H1 (cell line): Measurements from ENCODE around the gene GALC. TPM values are rescaled to one million over a fixed set of nuclear protein-coding genes. Genes with fewer than 3 reads are reported as not detected.

Source experiments
- CTCF ChIA-PET: fragments of 300-600 bp; sonication (Branson Sonifier 250); formaldehyde crosslinking; loops from one replicate; lab custom pipeline; 2021; ENCODE audit not compliant: partially characterized antibody; lab: Charles Lee
- POLR2A ChIA-PET: fragments of 300-600 bp; sonication (Branson Sonifier 250); formaldehyde crosslinking; loops from one replicate; lab custom pipeline; 2021; ENCODE audit warnings: inconsistent platforms; ENCODE audit not compliant: partially characterized antibody; lab: Charles Lee
- DNase-seq, 2 experiments: peaks; one replicate each; pipeline versions ENCODE4 v3.0.0 to v3.0.0-alpha.2; 2010 to 2022; ENCODE audit warnings: low spot score in 2 of 2, low read depth in 1 of 2, mixed read lengths in 1 of 2
- FAIRE-seq: peaks from 2 replicates; lab custom pipeline; 2011; peaks lifted over from hg19 to GRCh38; lab: Jason Lieb, UNC
- H2AFZ ChIP-seq: 2 replicates; pipeline ENCODE4 v1.8.1; 2012; ENCODE audit warnings: low read length, inconsistent platforms
- H2AK5ac ChIP-seq: 2 replicates; pipeline ENCODE4 v1.6.1; 2013; ENCODE audit warnings: low read depth, low read length
- H2BK120ac ChIP-seq: replicated peaks from 2 replicates; pipeline ENCODE3; 2013; ENCODE audit warnings: low read depth, low read length, inconsistent platforms
- H2BK12ac ChIP-seq: 2 replicates; pipeline ENCODE4 v1.6.1; 2013; ENCODE audit warnings: low read depth, low read length
- H2BK15ac ChIP-seq: 2 replicates; pipeline ENCODE4 v1.6.1; 2013; ENCODE audit warnings: low read length
- H2BK20ac ChIP-seq: 2 replicates; pipeline ENCODE4 v1.6.1; 2013; ENCODE audit warnings: low read length
- H2BK5ac ChIP-seq: 2 replicates; pipeline ENCODE4 v1.6.1; 2013; ENCODE audit warnings: low read depth, low read length
- H3K14ac ChIP-seq: 2 replicates; pipeline ENCODE4 v1.6.1; 2013; ENCODE audit warnings: inconsistent platforms; ENCODE audit not compliant: insufficient read length
- H3K18ac ChIP-seq: 2 replicates; pipeline ENCODE4 v1.6.1; 2013; ENCODE audit warnings: low read length; ENCODE audit errors: extremely low read depth
- H3K23ac ChIP-seq: 2 replicates; pipeline ENCODE4 v1.6.1; 2013; ENCODE audit warnings: inconsistent platforms; ENCODE audit not compliant: insufficient read length
- H3K23me2 ChIP-seq: 2 replicates; pipeline ENCODE4 v1.6.1; 2013; ENCODE audit warnings: low read depth, low read length
- H3K27ac ChIP-seq: 2 replicates; pipeline ENCODE4 v1.6.1; 2011; ENCODE audit warnings: low read depth, low read length, inconsistent platforms
- H3K27me3 ChIP-seq, 4 experiments: replicated peaks in 1 of 4; 1 replicate in 1 of 4; 2 replicates in 3 of 4; pipeline versions ENCODE4 v1.6.1 to v1.8.1; 2011 to 2013; ENCODE audit warnings: low read length in 3 of 4, mild to moderate bottlenecking in 3 of 4, inconsistent platforms in 2 of 4, mixed read lengths in 2 of 4, moderate library complexity in 1 of 4; ENCODE audit not compliant: control insufficient read depth in 3 of 4, insufficient read depth in 3 of 4; ENCODE audit errors: extremely low read depth in 1 of 4
- H3K36me3 ChIP-seq, 4 experiments: 2 replicates each; pipeline versions ENCODE4 v1.6.1 to v1.8.1; 2011 to 2013; ENCODE audit warnings: mild to moderate bottlenecking in 4 of 4, low read length in 3 of 4, moderate library complexity in 2 of 4, control low read depth in 1 of 4, inconsistent platforms in 1 of 4; ENCODE audit not compliant: insufficient read depth in 4 of 4, control insufficient read depth in 2 of 4
- H3K4ac ChIP-seq: replicated peaks from 2 replicates; pipeline ENCODE3; 2013; ENCODE audit warnings: low read length, low read depth, mixed read lengths, inconsistent platforms; ENCODE audit not compliant: insufficient read length
- H3K4me1 ChIP-seq, 4 experiments: replicated peaks in 1 of 4; 1 replicate in 1 of 4; 2 replicates in 3 of 4; pipeline versions ENCODE4 v1.6.1 to v1.8.1; 2011 to 2013; ENCODE audit warnings: low read length in 3 of 4, inconsistent platforms in 2 of 4, mixed read lengths in 1 of 4; ENCODE audit not compliant: insufficient read depth in 4 of 4, control insufficient read depth in 3 of 4
- H3K4me2 ChIP-seq, 2 experiments: 2 replicates each; pipeline versions ENCODE4 v1.6.1 to v1.8.1; 2011 to 2013; ENCODE audit warnings: low read depth in 2 of 2, low read length in 2 of 2, control low read depth in 1 of 2, inconsistent platforms in 1 of 2, mild to moderate bottlenecking in 1 of 2; ENCODE audit not compliant: insufficient read depth in 1 of 2
- H3K4me3 ChIP-seq, 4 experiments: fragments of 200-600, 300-600 bp in 1 of 4; sonication (generic), shearing (Covaris generic), sonication (Bioruptor Twin) in 1 of 4; 2 replicates each; pipeline versions ENCODE4 v1.5.1 to v1.8.1; 2011 to 2016; ENCODE audit warnings: low read length in 4 of 4, low read depth in 3 of 4, control low read depth in 2 of 4, inconsistent platforms in 2 of 4, mild to moderate bottlenecking in 2 of 4, mixed read lengths in 1 of 4, moderate library complexity in 1 of 4; ENCODE audit not compliant: insufficient read depth in 2 of 4; ENCODE audit errors: extremely low read depth in 1 of 4
- H3K56ac ChIP-seq: replicated peaks from 2 replicates; pipeline ENCODE3; 2013; ENCODE audit warnings: low read depth, mild to moderate bottlenecking, mixed read lengths, low read length, inconsistent platforms; ENCODE audit not compliant: insufficient read length
- H3K79me1 ChIP-seq: 2 replicates; pipeline ENCODE4 v1.6.1; 2013; ENCODE audit warnings: low read depth, low read length, control low read depth
- H3K79me2 ChIP-seq, 2 experiments: 2 replicates each; pipeline versions ENCODE4 v1.6.1 to v1.8.1; 2012 to 2013; ENCODE audit warnings: low read length in 2 of 2, mild to moderate bottlenecking in 2 of 2, inconsistent platforms in 1 of 2; ENCODE audit not compliant: insufficient read depth in 2 of 2, control insufficient read depth in 1 of 2
- H3K9ac ChIP-seq, 4 experiments: replicated peaks in 1 of 4; 1 replicate in 1 of 4; 2 replicates in 3 of 4; pipeline versions ENCODE4 v1.6.1 to v1.8.1; 2011 to 2013; ENCODE audit warnings: low read depth in 3 of 4, low read length in 3 of 4, control low read depth in 2 of 4, mild to moderate bottlenecking in 2 of 4, moderate library complexity in 2 of 4, inconsistent platforms in 1 of 4; ENCODE audit errors: extremely low read depth in 1 of 4
- H3K9me3 ChIP-seq, 2 experiments: 2 replicates each; pipeline versions ENCODE4 v1.6.1 to v1.8.1; 2012 to 2013; ENCODE audit warnings: mild to moderate bottlenecking in 2 of 2, moderate library complexity in 2 of 2, control low read depth in 1 of 2, inconsistent platforms in 1 of 2, low read depth in 1 of 2, low read length in 1 of 2, mixed read lengths in 1 of 2; ENCODE audit not compliant: insufficient read depth in 2 of 2
- H4K20me1 ChIP-seq, 2 experiments: replicated peaks in 1 of 2; 2 replicates each; pipeline versions ENCODE3 to v1.8.1; 2011 to 2013; ENCODE audit warnings: inconsistent platforms in 2 of 2, low read length in 2 of 2, mild to moderate bottlenecking in 1 of 2; ENCODE audit not compliant: insufficient read depth in 2 of 2, control insufficient read depth in 1 of 2
- H4K5ac ChIP-seq: 2 replicates; pipeline ENCODE4 v1.6.1; 2013; ENCODE audit warnings: low read length, low read depth, mixed read lengths, inconsistent platforms; ENCODE audit not compliant: insufficient read length
- H4K8ac ChIP-seq: 2 replicates; pipeline ENCODE4 v1.8.0; 2013; ENCODE audit warnings: mild to moderate bottlenecking, moderate library complexity, low read length, inconsistent platforms; ENCODE audit not compliant: insufficient read depth; ENCODE audit errors: extremely low read depth
- H4K91ac ChIP-seq: replicated peaks from 2 replicates; pipeline ENCODE3; 2013; ENCODE audit warnings: low read length, mixed read lengths, inconsistent platforms; ENCODE audit not compliant: insufficient read length
- ATF2 ChIP-seq: IDR thresholded peaks from 2 replicates; pipeline ENCODE4 v1.6.1; 2012; ENCODE audit warnings: low read length, inconsistent platforms
- BRCA1 ChIP-seq: IDR thresholded peaks from 2 replicates; pipeline ENCODE4 v1.6.1; 2012; ENCODE audit warnings: low read depth, low read length, improper control_type of control experiment
- CBX5 ChIP-seq: fragments of 300-800, 300-1000 bp; sonication (generic); IDR thresholded peaks from 2 replicates; pipeline ENCODE4 v1.7.1; 2016; ENCODE audit warnings: antibody characterized with exemption, low read length, low read depth
- EGR1 ChIP-seq: IDR thresholded peaks from 2 replicates; pipeline ENCODE4 v1.6.1; 2011; ENCODE audit warnings: low read depth, low read length, borderline replicate concordance
- KDM5A ChIP-seq: fragments of 200-600 bp; IDR thresholded peaks from 2 replicates; pipeline ENCODE4 v1.7.1; 2012; ENCODE audit warnings: mild to moderate bottlenecking, low read length, inconsistent platforms, mixed read lengths
- MAX ChIP-seq: IDR thresholded peaks from 2 replicates; pipeline ENCODE4 v1.6.1; 2012; ENCODE audit warnings: inconsistent platforms
- SRF ChIP-seq: IDR thresholded peaks from 2 replicates; pipeline ENCODE4 v1.6.1; 2011; ENCODE audit warnings: mild to moderate bottlenecking, low read depth, low read length, moderate library complexity
- WGBS, 2 experiments: shearing (Covaris generic) in 1 of 2; methylation state at CpG; one replicate each; pipeline versions ENCODE4 v1.1.6 to v1.1.7; 2013 to 2015; ENCODE audit warnings: low lambda C conversion rate in 2 of 2, mixed read lengths in 2 of 2, inconsistent platforms in 1 of 2, low coverage in 1 of 2, missing lambda C conversion rate in 1 of 2; ENCODE audit not compliant: insufficient replicate concordance in 2 of 2, insufficient coverage in 1 of 2, insufficient read length in 1 of 2; ENCODE audit errors: extremely low coverage in 1 of 2, missing lambda C conversion rate in 1 of 2; 5-methylcytosine and 5-hydroxymethylcytosine counted together
- polyA plus RNA-seq, 7 experiments: library from polyadenylated mRNA; depleted of rRNA in 3 of 7; stranded (reverse) in 5 of 7; unstranded in 2 of 7; fragments of >200 nt in 5 of 7; fragments of 200-250 nt in 2 of 7; gene quantifications; 1 replicate in 5 of 7; 2 replicates in 1 of 7; 4 replicates in 1 of 7; pipeline versions ENCODE4 v1.2.1 to v1.2.3, GENCODE V29; 2011 to 2013; ENCODE audit warnings: missing spikeins in 2 of 7, mixed read lengths in 2 of 7
- total RNA-seq: library from RNA; stranded (reverse); fragmentation: NEBNext Ultra II Directional; extraction: Animal tissue kit (Norgen Biotek cat#: 25700); gene quantifications from 2 replicates; pipeline ENCODE4 v1.2.1, GENCODE V29; 2021
- TF ChIP-seq, protein P1 (sequence below): IDR thresholded peaks from 2 replicates; pipeline ENCODE4 v1.6.1; 2011; ENCODE audit warnings: low read length, improper control_type of control experiment
- TF ChIP-seq, protein P2 (sequence below): IDR thresholded peaks from 2 replicates; pipeline ENCODE4 v1.6.1; 2012; ENCODE audit warnings: inconsistent platforms

The GALC gene
- total and polyA plus RNA-seq, 2 of the 8 experiments (the other 6 are each of a cell fraction or from before 2014, with no cell fraction given) = 6.1 to 12.3 TPM

- H3K9ac ChIP-seq = no peak overlapping the region
- no peaks in the 10 kb centered on the region for H3K79me2 ChIP-seq
Observed at GRCh38 chr14:88036422-88036821, 43.4 kb upstream of the GALC start.

More at GRCh38 chr14:88036422-88036821, 43.4 kb upstream of the GALC start:
- no peak overlapping the region for H2AK5ac ChIP-seq
- H2BK5ac ChIP-seq = no peak overlapping the region
- H3K79me1 ChIP-seq = no peaks in the 10 kb centered on the region
- no peak overlapping the region; the same call in 1 of the 2 replicates for H3K18ac ChIP-seq
- H2BK20ac ChIP-seq = no peak overlapping the region
- FAIRE-seq = peak; percentile 28
- H3K4me3 ChIP-seq = no peak overlapping the region
- no peak overlapping the region for H2BK12ac ChIP-seq
- TF ChIP-seq, protein P1, sequence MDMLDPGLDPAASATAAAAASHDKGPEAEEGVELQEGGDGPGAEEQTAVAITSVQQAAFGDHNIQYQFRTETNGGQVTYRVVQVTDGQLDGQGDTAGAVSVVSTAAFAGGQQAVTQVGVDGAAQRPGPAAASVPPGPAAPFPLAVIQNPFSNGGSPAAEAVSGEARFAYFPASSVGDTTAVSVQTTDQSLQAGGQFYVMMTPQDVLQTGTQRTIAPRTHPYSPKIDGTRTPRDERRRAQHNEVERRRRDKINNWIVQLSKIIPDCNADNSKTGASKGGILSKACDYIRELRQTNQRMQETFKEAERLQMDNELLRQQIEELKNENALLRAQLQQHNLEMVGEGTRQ = no peak
- no peak for TF ChIP-seq MAX
- no peak for TF ChIP-seq KDM5A
- TF ChIP-seq ATF2 = no peak
- TF ChIP-seq BRCA1 = no peak
- no peak for TF ChIP-seq EGR1
- TF ChIP-seq CBX5 = no peak
- TF ChIP-seq SRF = no peak
- TF ChIP-seq, protein P2, sequence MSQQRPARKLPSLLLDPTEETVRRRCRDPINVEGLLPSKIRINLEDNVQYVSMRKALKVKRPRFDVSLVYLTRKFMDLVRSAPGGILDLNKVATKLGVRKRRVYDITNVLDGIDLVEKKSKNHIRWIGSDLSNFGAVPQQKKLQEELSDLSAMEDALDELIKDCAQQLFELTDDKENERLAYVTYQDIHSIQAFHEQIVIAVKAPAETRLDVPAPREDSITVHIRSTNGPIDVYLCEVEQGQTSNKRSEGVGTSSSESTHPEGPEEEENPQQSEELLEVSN = no peak
- H3K4me1 ChIP-seq = peaks cover 0 to 6% (median 0%) of the 10 kb centered on the region in 4 experiments; a peak in 2 of 7 replicates
- H2BK120ac ChIP-seq = no peak overlapping the region
- no peaks in the 10 kb centered on the region for H3K36me3 ChIP-seq
- no peak overlapping the region for H3K27ac ChIP-seq
- 74% methylated on average over 2 of the region's 2 CpGs; no CpG with 5 or more reads in 1 of the 2 experiments for WGBS, 2 experiments
- no peak overlapping the region for H4K91ac ChIP-seq
- no peak overlapping the region for H4K5ac ChIP-seq
- no peaks in the 10 kb centered on the region for H4K20me1 ChIP-seq
- no peak overlapping the region for H2AFZ ChIP-seq
- no peak overlapping the region for H3K14ac ChIP-seq
- H3K56ac ChIP-seq = no peak overlapping the region
- H3K4me2 ChIP-seq = no peak overlapping the region; a peak in 1 of 4 replicates
- H4K8ac ChIP-seq = no peak overlapping the region
- H3K23me2 ChIP-seq = no peaks in the 10 kb centered on the region
- H3K4ac ChIP-seq = no peak overlapping the region
- CTCF ChIA-PET = interaction anchor here (4.3 kb wide), 1 partner anchor 22 kb away, joined by 18 read pairs; no protein-coding TSS in a partner anchor
- H2BK15ac ChIP-seq = no peak overlapping the region
- POLR2A ChIA-PET = no interaction called here
- H3K27me3 ChIP-seq = no peaks in the 10 kb centered on the region
- DNase-seq = no peak
- H3K23ac ChIP-seq = no peak overlapping the region
- no peaks in the 10 kb centered on the region for H3K9me3 ChIP-seq
